PFSK-1 (cell line): Measurements from ENCODE around the gene PDZD2.

Experiments
- FOXP2 ChIP-seq: optimal IDR thresholded peaks from 2 replicates; pipeline ENCODE3; 2011; ENCODE audit warnings: borderline replicate concordance, control low read depth, inconsistent platforms; ENCODE audit not compliant: insufficient read depth; ENCODE audit errors: extremely low read length, extremely low read depth
- POLR2AphosphoS5 ChIP-seq: IDR thresholded peaks from 2 replicates; pipeline ENCODE4 v1.6.1; 2012; ENCODE audit warnings: low read depth, mild to moderate bottlenecking, control low read depth, low read length, moderate library complexity
- SIN3A ChIP-seq: IDR thresholded peaks from 2 replicates; pipeline ENCODE4 v1.6.1; 2012; ENCODE audit warnings: mild to moderate bottlenecking, low read length, moderate library complexity, borderline replicate concordance; ENCODE audit not compliant: insufficient read depth
- TAF1 ChIP-seq: IDR thresholded peaks from 2 replicates; pipeline ENCODE4 v1.6.1; 2012; ENCODE audit warnings: low read length, control low read depth, borderline replicate concordance; ENCODE audit not compliant: insufficient read depth
- TF ChIP-seq, protein P1 (sequence below), 2 experiments: IDR thresholded peaks; 2 replicates each; pipeline versions ENCODE4 v1.6.1 to v1.8.0; 2011 to 2012; ENCODE audit warnings: low read depth in 2 of 2, low read length in 2 of 2, control low read depth in 1 of 2, inconsistent platforms in 1 of 2, mild to moderate bottlenecking in 1 of 2, moderate library complexity in 1 of 2; ENCODE audit not compliant: insufficient read depth in 1 of 2

Gene PDZD2

DNA sequence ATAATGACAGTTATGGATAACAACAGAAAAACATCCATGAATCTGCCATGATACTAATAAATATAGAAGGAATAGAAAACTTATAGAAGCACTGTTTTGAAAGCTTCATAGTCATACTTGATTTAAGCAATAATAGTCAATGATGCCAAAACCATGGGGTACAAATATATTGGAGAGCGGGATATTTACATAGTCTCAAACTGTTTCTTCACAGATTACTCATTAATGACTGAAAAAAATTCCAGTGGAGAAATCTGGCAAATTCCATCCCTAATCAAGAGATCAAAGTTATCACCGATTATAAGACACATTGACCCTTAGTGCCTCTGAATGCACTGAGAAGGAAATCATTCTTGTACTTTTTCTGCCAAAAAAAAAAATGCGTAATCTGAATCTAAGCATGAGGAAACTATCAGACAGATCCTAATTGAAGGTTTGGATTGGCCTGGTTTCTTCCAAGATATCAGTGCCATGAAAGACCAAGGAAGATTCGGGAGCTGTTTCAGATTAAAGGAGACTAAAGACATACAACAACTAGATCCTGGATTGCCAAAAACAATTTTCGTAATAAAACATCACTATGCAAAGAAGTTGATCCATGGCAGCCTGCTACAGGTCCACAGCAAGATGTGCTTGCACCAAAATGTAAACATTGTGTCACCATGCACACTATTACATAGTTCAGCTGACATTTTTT is 429.0 kb downstream of the PDZD2 start:
- TF ChIP-seq FOXP2 = no peak
- no peak for TF ChIP-seq POLR2AphosphoS5
- no peak for TF ChIP-seq TAF1
- TF ChIP-seq, protein P1, sequence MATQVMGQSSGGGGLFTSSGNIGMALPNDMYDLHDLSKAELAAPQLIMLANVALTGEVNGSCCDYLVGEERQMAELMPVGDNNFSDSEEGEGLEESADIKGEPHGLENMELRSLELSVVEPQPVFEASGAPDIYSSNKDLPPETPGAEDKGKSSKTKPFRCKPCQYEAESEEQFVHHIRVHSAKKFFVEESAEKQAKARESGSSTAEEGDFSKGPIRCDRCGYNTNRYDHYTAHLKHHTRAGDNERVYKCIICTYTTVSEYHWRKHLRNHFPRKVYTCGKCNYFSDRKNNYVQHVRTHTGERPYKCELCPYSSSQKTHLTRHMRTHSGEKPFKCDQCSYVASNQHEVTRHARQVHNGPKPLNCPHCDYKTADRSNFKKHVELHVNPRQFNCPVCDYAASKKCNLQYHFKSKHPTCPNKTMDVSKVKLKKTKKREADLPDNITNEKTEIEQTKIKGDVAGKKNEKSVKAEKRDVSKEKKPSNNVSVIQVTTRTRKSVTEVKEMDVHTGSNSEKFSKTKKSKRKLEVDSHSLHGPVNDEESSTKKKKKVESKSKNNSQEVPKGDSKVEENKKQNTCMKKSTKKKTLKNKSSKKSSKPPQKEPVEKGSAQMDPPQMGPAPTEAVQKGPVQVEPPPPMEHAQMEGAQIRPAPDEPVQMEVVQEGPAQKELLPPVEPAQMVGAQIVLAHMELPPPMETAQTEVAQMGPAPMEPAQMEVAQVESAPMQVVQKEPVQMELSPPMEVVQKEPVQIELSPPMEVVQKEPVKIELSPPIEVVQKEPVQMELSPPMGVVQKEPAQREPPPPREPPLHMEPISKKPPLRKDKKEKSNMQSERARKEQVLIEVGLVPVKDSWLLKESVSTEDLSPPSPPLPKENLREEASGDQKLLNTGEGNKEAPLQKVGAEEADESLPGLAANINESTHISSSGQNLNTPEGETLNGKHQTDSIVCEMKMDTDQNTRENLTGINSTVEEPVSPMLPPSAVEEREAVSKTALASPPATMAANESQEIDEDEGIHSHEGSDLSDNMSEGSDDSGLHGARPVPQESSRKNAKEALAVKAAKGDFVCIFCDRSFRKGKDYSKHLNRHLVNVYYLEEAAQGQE (IDR thresholded peaks at IDR 0.05; ENCODE audit: insufficient read depth in 1 of 2, low read depth in 2 of 2, low read length in 2 of 2) = no peak
- no peak for TF ChIP-seq SIN3A

DNA sequence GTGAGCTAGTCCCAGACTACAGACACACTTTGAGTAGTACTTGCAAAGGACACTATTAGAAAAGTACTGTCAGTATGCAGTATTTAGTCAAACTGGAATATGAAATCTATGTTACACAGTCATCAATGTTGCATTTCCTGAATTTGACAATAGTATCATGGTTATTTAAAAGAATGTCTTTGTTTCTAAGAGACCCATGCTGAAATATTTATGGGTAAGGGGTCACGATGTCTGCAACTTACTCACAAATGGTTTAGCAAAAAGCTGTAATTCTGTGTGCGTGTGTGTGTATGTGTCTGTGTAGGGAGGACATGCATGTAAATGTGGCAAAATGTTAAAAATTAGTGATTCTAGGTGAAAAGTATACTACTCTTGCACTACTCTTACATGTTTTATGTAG is 429.6 kb downstream of the PDZD2 start:
- TF ChIP-seq SIN3A (no peak), POLR2AphosphoS5 (no peak), FOXP2 (no peak), TAF1 (no peak)
- TF ChIP-seq, protein P1 (IDR thresholded peaks at IDR 0.05; ENCODE audit: insufficient read depth in 1 of 2, low read depth in 2 of 2, low read length in 2 of 2) = no peak

DNA sequence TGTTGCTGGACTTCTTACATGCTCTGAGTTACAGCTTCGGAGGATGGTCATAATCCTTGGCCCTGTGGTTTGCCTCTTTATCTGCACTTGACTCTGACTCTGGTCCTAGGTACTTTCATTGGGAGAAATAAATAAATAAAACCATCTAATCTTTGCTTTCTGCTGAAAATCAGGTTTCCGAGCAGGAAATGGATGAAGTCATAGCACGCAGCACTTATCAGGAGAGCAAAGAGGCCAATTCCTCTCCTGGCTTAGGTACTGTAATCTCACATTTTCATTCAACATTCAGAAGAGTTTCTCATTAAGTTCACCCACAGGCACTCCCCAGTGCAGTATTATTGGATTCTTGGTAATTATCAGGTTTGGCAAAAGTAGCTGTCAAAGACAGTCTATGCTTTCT is 430.5 kb downstream of the PDZD2 start:
- TF ChIP-seq TAF1 = no peak

DNA sequence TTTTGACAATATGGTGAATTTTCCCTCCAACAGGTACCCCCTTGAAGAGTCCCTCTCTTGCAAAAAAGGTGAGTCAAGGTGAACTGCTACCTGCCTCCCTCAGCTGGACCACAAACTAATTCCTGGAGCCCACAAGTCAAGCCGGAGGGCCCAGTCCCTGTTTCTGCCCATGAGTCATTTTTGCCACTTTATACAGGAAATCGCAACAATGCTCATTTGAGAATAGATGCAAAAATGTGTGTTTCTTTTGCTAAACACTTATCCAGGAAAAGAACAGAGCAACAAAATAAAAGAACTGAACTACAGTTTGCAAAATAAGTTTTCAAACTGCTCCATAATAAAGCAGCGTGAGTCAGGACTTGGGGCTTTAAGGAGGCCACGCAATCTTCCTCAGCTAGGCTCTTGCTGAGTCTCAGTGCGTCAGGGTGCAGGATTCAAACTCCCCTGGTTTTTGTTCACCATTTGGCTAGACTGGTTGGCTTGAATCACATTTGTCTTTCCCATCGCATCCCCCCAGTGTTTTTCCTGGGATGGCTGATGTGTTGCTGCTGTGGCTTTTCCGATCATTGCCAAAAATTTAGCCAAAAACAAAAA is 432.5 kb downstream of the PDZD2 start:
- TF ChIP-seq TAF1 (no peak), FOXP2 (no peak), POLR2AphosphoS5 (no peak), SIN3A (no peak)
- TF ChIP-seq, protein P1 (IDR thresholded peaks at IDR 0.05; ENCODE audit: insufficient read depth in 1 of 2, low read depth in 2 of 2, low read length in 2 of 2) = no peak

DNA sequence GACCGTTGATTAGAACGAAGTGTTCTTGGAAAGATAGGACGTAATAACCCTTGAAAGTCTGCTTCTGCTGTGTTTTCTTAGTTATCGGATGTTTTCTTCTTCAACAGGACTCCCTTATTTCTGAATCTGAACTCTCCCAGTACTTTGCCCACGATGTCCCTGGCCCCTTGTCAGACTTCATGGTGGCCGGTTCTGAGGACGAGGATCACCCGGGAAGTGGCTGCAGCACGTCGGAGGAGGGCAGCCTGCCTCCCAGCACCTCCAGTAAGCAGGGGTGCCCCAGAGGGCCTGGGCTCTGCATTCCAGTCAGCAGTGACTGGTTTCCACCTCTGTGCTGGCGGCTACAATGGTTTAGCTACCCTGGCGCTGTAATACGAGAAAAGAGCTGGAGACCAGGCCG is 433.1 kb downstream of the PDZD2 start:
- no peak for TF ChIP-seq FOXP2
- no peak for TF ChIP-seq SIN3A
- TF ChIP-seq, protein P1 (IDR thresholded peaks at IDR 0.05; ENCODE audit: insufficient read depth in 1 of 2, low read depth in 2 of 2, low read length in 2 of 2) = no peak
- no peak for TF ChIP-seq POLR2AphosphoS5
- no peak for TF ChIP-seq TAF1
